Stimulated activated CD4-positive, alpha-beta T cell treated with anti-CD3 and anti-CD28 coated beads, Interleukin-2, amount 100 ng/mL, for 4 hours (primary cell): ENCODE results near the gene TUBA1C.

Experiments
- DNase-seq: peaks from one replicate; pipeline ENCODE4 v3.0.0-alpha.2; 2020; ENCODE audit warnings: low read depth

The TUBA1C gene

DNA sequence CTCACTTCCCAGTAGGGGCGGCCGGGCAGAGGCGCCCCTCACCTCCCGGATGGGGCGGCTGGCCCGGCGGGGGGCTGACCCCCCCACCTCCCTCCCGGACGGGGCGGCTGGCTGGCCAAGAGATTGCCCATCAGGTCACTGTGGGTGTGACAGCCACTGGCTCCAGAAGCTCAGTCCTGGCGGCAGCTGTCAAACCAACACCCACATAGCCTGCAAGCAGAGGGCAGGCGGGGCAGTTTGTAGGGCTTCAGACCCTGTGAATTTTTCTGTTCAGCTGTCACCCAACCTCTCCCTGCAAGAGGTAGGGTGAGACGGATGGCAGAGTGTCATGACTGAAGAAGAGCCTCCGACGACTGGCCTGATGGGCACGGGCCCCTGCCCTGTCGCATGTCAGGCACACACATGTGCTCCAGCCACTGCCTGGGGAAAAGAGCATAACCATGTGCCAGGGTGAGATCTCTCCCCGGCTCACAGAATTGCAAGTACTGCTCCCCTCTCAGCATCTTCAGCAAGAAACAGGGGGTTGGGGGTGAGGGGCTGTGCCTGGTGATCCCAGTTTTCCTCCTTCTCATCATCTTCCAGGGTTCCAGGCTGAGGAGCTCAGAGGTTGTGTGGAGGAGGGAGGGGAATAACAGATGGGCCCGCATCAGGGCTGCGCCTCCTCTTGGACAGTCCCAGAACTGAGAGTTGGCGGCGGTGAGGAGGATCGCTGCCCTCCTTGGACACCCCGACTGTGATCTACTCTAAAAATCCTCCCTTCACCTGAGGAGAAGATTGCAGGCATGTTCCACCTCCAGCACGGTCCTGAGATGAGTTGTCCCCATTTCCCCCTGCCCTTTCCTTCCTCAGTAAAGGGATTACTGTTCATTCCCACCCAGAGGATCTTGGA lies 18.9 kb downstream of the TUBA1C start:
- no peak for DNase-seq

DNA sequence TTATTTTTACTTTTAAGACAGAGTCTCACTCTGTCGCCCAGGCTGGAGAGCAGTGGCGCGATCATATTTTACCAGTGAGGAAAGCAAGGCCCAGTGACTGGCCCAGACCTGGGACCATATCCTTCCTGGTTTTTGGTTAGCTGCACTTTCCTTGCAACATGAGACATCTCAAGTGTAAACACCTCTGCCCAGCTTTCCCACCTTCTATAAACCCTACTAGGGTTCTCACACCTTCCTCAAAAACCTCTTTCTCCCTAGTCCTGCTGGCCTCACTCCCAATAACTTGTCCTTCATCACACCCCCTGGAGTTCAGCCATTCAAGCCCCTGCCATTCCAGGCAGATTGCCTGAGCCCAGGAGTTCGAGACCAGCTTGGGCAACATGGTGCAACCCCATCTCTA lies 19.8 kb downstream of the TUBA1C start:
- no peak for DNase-seq

- DNase-seq: no peak
These were observed 23.0 kb downstream of the TUBA1C start for GRCh38 chr12:49287876-49288275.

GRCh38 chr12:49288412-49288853 lies 23.6 kb downstream of the TUBA1C start:
- DNase-seq: peak; percentile 50

GRCh38 chr12:49288922-49289555 lies 24.2 kb downstream of the TUBA1C start:
- DNase-seq: no peak

- DNase-seq: no peak
These were observed 27.8 kb downstream of the TUBA1C start for GRCh38 chr12:49292729-49293055.

DNA sequence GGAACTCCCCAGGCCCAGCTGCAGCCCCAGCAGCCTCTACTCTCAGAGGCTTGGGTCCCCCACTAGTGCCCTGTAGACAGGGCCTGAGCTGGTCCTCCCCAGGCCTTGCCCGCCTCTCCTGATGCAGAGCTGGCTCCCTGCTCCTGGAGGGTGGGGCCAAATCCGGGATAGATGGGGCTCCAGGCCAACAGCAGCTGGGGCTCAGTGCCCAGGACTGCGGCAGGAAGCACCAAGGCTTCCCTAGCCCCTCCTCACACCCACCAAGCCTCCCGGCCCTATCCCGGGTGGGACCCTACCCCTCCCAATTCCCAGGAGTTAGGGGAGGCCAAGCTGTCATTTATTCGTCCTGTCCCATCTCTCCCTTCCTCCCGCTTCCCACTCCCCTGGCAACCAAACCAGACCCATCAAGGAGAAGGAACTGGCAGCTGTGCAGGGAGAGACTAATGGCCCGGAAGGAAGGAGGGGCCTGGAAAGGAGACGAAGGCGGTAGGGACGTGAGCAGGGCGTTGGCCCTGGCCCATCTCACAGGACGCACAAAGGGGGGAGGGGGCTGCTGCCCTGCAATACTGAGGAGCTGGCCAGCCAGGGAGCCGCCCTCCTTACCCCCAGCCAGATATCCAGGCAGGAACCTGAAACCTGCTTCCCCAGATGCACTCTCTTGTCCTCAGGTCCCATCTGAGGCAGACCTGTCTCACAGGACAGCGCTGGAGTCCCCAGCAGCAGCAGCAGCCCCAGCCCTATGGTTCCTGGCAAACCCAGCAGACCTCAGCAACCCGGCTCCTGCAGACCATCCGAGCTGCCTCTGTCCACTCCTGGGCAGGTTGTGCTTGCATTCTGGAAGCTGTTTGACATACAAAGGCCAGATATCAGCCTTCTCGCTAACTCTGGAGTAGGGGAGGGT lies 28.4 kb downstream of the TUBA1C start:
- no peak for DNase-seq

DNA sequence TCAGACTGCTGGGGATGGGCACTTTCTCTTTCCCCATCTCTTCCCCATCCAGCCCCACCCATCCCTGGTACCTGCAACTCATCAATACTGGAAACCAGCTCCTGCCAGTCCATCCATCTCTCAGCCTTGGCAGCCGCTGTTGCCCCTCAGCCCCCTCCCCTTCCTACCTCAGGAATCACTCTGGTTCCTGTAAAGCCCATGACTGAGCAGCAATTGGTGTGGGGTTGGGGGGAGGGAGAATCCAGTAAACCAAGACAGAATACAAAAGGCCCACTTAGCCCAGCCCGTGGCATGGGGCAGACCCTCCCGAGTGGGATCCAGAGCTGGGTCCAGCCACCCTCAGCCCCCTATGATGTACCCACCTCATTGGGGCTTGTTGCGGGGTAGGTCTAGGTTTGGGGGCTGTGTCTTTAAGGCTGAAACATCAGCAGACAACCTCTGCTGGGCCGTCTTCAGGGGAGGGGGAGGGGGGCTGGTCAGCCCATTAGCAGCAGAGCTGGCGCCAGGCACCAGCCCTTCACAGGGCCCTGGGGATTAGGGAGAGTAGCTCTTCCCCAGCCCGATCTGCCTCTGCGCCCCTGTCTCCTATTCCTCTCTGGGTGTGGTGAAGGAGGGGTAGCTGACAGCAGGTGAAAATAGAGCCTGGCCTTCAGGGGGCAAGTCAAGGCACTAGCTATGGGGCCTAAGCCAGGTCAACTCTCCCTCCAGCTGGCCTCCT lies 29.4 kb downstream of the TUBA1C start:
- DNase-seq: no peak

DNA sequence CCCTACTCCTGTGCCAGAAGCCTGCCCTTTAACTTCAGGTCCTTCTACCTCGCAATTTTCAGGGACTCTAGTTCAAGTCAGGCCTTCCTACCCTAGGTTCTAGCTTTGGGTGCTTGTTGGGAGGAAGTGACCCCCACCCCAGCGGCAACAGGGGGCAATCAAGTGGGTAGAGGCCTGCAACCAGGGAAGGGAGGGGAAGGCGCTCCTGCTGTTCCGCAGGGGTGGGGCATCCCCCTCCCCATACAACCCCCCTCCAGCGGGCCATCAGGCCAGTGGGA lies 29.9 kb downstream of the TUBA1C start:
- DNase-seq: no peak

DNA sequence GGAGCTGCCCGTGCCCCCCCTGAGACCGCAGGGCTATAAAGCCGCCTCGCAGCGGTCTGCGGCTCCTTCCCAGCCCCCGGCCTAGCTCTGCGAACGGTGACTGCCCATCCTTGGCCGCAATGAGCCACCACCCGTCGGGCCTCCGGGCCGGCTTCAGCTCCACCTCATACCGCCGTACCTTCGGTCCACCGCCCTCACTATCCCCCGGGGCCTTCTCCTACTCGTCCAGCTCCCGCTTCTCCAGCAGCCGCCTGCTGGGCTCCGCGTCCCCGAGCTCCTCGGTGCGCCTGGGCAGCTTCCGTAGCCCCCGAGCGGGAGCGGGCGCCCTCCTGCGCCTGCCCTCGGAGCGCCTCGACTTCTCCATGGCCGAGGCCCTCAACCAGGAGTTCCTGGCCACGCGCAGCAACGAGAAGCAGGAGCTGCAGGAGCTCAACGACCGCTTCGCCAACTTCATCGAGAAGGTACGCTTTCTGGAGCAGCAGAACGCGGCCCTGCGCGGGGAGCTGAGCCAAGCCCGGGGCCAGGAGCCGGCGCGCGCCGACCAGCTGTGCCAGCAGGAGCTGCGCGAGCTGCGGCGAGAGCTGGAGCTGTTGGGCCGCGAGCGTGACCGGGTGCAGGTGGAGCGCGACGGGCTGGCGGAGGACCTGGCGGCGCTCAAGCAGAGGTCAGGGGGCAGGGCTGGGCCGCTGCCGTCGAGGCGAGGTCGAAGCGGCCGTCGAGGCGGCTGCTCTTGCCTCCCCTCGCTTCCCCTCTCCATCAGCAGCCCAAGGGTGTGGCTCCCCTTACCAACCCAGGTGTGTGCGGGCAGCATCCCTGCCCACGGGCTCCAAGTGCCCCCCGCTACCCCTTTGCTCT lies 30.4 kb downstream of the TUBA1C start, which contains the start of gene PRPH:
Gene PRPH, plus strand, starts transcription at position 66 of the 855 bp plus-strand sequence. Its CDS starts 54 bp downstream, at position 120.
- no peak for DNase-seq

DNA sequence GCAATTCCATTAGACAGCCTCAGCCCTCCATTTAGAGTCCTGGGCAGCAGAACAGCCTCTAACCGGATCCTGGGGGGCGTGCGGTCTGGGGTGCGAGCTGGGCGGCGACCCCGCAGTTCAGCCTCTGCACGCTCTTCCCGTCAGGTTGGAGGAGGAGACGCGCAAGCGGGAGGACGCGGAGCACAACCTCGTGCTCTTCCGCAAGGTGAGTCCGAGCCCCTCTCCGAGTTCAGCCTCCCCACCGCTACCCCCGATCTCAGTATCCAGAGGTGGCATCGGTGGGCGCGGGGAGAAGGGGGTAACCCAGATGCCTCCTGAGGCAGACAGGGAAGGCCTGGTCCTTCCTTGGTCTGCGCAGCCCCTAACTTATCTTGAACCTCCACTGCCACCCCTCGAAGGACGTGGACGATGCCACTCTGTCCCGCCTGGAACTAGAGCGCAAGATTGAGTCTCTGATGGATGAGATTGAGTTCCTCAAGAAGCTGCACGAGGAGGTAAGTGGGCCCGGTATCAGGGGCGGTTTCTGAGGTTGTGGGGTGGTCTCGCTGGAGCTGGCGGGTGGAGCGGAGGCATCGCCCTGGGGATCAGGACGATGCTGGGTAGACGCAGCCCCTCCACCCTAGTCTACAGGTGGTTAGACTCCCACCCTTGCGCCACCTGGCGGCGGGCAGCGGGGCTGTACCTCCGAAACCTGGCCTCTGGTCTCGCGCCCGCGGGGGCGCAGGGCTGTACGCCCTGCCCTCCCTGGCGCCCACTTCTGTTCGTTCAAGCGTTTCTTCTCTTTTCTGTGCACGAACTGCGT lies 31.4 kb downstream of the TUBA1C start:
- DNase-seq: peak; percentile 36

DNA sequence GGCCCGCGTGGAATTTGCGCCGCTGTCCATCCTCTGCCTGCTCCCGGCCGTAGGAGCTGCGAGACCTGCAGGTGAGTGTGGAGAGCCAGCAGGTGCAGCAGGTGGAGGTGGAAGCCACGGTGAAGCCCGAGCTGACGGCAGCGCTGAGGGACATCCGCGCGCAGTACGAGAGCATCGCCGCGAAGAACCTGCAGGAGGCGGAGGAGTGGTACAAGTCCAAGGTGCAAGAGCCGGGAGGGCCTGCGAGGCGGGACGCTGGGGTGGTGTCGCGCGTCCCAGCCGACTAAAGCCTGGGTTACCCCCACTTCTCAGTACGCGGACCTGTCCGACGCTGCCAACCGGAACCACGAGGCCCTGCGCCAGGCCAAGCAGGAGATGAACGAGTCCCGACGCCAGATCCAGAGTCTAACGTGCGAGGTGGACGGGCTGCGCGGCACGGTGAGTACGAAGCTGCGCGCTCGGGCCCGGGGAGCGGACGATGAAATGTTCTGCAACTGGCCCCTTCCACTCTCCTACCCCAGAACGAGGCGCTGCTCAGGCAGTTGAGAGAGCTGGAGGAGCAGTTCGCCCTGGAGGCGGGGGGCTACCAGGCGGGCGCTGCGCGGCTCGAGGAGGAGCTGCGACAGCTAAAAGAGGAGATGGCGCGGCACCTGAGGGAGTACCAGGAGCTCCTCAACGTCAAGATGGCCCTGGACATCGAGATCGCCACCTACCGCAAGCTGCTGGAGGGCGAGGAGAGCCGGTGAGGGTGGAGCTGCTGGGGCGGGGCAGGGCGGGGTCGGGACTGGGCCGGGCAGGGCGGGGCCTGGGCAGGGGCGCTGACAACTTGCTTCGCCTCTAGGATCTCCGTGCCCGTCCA lies 32.2 kb downstream of the TUBA1C start:
- DNase-seq: no peak

- DNase-seq: no peak
These were observed 32.8 kb downstream of the TUBA1C start for GRCh38 chr12:49297695-49298060.

DNA sequence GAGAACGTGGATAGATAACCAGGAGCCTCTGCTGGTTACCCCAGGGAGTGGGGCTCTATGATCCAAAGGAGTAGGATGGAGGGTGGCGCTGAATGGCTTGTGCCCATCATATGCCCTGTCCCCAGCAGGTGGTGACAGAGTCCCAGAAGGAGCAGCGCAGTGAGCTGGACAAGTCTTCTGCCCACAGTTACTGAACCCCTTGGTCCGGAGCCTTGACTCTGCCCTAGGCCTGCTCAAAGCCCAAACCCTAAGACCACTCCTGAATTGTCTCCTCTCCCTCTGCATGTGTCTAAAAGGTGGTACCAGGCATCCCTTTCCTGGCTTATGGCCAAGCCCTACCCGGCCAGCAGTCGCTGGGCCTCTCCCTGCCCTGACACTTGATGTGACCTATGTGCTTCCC lies 33.3 kb downstream of the TUBA1C start:
- no peak for DNase-seq

DNA sequence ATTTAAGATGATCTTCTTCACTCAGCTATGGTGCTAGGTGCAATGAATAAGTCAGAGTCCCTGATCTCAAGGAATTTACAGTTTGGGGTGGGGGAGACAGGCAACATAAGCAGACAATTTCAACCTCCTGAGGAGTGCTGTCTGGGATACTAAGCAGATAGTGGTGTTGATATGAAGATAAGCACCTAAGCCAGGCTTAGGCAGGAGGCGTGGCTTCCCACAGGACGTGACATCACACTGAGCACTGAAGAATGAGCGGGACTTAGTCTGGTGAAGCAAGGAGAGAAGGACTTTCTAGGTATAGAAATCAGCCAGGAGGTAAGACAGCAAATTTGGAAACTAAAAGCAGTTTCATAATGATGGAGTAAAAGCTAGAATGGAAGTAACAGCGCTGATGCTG lies 36.9 kb downstream of the TUBA1C start:
- DNase-seq: no peak

GRCh38 chr12:49304161-49304560 lies 39.3 kb downstream of the TUBA1C start:
- no peak for DNase-seq

DNA sequence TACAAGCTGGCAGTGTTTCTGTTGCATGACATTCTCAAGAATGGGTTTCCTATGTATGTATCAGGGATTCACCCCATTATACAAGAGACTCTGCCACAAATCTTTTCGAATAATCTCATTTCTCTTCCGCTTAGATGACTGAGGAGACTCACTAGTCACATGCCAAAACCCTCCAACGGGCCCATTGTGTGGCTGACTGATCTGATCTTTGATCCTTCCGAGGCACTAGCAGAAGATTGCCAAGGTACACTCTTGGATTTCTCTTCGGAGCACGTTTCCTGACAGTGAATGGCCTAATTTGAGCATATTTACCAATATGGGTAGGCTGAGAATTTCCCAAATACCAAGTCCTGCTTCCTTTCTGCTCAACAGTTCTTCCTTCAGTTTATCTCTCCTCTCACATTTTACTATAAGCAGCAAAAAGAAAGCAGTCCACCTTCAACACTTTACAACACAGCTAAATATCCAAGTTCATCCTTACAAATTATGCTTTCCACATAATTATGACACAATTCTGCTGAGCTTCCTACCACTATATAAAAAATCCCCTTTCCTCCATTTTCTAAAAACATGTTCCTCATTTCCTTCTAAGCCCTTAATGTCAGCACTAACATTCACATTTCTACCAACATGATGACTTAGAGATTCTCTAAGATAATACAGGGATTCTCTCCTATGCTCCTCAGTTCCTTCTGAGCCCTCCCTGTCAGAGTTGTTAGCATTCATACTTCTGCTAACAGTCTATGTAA lies 41.1 kb downstream of the TUBA1C start:
- no peak for DNase-seq

GRCh38 chr12:49309386-49309785 lies 44.5 kb downstream of the TUBA1C start:
- no peak for DNase-seq
